Esophagus muscularis mucosa (tissue), 3 donors: ENCODE measurements around the gene FAM72D.
"Not testable (repeated sequence)": the region's sequence is repeated elsewhere in the genome, so short reads cannot be mapped to it uniquely, and the experiment has no call there.

Experiments used
- POLR2A ChIP-seq: fragments of 450-650 bp; IDR thresholded peaks from one replicate; pipeline ENCODE4 v1.6.1; 2017; ENCODE audit warnings: antibody characterized with exemption, moderate library complexity, mild to moderate bottlenecking, low read depth
- TF ChIP-seq, protein P1 (sequence below), 3 experiments: fragments of 200-600 bp in 2 of 3; fragments of 450-650 bp in 1 of 3; sonication (generic) in 2 of 3; IDR thresholded peaks; one replicate each; pipeline ENCODE4 v1.5.1; 2017 to 2019; ENCODE audit warnings: antibody characterized with exemption in 3 of 3, mild to moderate bottlenecking in 2 of 3, moderate library complexity in 1 of 3

GRCh38 chr1:145053428-145053827 is 42.3 kb upstream of the FAM72D start:
- TF ChIP-seq, protein P1, sequence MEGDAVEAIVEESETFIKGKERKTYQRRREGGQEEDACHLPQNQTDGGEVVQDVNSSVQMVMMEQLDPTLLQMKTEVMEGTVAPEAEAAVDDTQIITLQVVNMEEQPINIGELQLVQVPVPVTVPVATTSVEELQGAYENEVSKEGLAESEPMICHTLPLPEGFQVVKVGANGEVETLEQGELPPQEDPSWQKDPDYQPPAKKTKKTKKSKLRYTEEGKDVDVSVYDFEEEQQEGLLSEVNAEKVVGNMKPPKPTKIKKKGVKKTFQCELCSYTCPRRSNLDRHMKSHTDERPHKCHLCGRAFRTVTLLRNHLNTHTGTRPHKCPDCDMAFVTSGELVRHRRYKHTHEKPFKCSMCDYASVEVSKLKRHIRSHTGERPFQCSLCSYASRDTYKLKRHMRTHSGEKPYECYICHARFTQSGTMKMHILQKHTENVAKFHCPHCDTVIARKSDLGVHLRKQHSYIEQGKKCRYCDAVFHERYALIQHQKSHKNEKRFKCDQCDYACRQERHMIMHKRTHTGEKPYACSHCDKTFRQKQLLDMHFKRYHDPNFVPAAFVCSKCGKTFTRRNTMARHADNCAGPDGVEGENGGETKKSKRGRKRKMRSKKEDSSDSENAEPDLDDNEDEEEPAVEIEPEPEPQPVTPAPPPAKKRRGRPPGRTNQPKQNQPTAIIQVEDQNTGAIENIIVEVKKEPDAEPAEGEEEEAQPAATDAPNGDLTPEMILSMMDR (IDR thresholded peaks at IDR 0.05), result not testable (repeated sequence)
- TF ChIP-seq POLR2A, result not testable (repeated sequence)
